ENCODE results near the gene PHLDA2. TPM values are rescaled to one million over a fixed set of nuclear protein-coding genes. Genes with fewer than 3 reads are reported as not detected.

Gene PHLDA2
- total and polyA plus RNA-seq, 2 donors (not counting 1 experiment from before 2014, with no cell fraction given), result 1.4 TPM; not detected in 1

- H3K27me3 Mint-ChIP-seq, result peaks cover 22% of the 10 kb centered on the region
- peaks cover 16% of the 10 kb centered on the region for H3K4me1 Mint-ChIP-seq
- Histone ChIP-seq H4K20me1 (ENCODE audit: control insufficient read depth, insufficient read depth, low read length, poor library complexity, severe bottlenecking) (peaks cover 5% of the 10 kb centered on the region), H3K36me3 (replicated peaks in 1 of 2; ENCODE audit: control extremely low read depth in 1 of 2, control insufficient read depth in 1 of 2, extremely low read depth in 1 of 2, insufficient read depth in 2 of 2, low read length in 1 of 2) (no peaks in the 10 kb centered on the region), H3K27ac (ENCODE audit: low read length in 2 of 2) (no peak overlapping the region), H3K9me3 (ENCODE audit: control extremely low read depth in 1 of 3, control insufficient read depth in 2 of 3, insufficient read depth in 1 of 3, low read length in 2 of 3) (peaks cover 0 to 12% (median 0%) of the 10 kb centered on the region in 3 donors), H3K27me3 (replicated peaks in 1 of 4; ENCODE audit: control extremely low read depth in 1 of 4, control insufficient read depth in 3 of 4, insufficient read depth in 4 of 4, low read length in 3 of 4) (peaks cover 0 to 54% (median 16%) of the 10 kb centered on the region in 4 experiments), H3K4me1 (ENCODE audit: control insufficient read depth in 2 of 2, insufficient read depth in 2 of 2, low read length in 2 of 2) (peaks cover 28% of the 10 kb centered on the region in 2 donors), H3K4me2 (replicated peaks; ENCODE audit: low read depth, low read length, poor library complexity, severe bottlenecking) (no peak overlapping the region), H3K4me3 (ENCODE audit: control extremely low read depth in 1 of 5, extremely low read depth in 1 of 5, insufficient read depth in 1 of 5, low read depth in 2 of 5, low read length in 4 of 5) (no peak overlapping the region), H2AFZ (ENCODE audit: insufficient read depth, low read depth, low read length, poor library complexity, severe bottlenecking) (no peak overlapping the region), H3K79me2 (ENCODE audit: control insufficient read depth, insufficient read depth, low read length) (no peaks in the 10 kb centered on the region), H3K9ac (ENCODE audit: low read length) (no peak overlapping the region)
- H3K27ac Mint-ChIP-seq, result no peak overlapping the region
- ChIA-PET CTCF (interaction anchor here (0.8 to 3.1 kb wide), 3 partner anchors 159 to 401 kb away, joined by 3 to 12 read pairs (median 5); no protein-coding TSS in a partner anchor), POLR2A (no interaction called here)
- ATAC-seq (ENCODE audit: low read depth) (no peak), DNase-seq (no peak)
- no peak overlapping the region for H3K4me3 Mint-ChIP-seq
- WGBS (ENCODE audit: insufficient coverage), result 82% methylated on average over 13 of the region's 13 CpGs
- intact Hi-C loops (cut with micrococcal nuclease), result loop anchor here (2.0 kb wide), 1 partner anchor 161 kb away; no protein-coding TSS in a partner anchor
- H3K9me3 Mint-ChIP-seq (ENCODE audit: insufficient read depth), result no peaks in the 10 kb centered on the region
- TF ChIP-seq EZH2 (IDR thresholded peaks at IDR 0.05; ENCODE audit: borderline replicate concordance, insufficient read depth, low read depth, low read length, poor library complexity, severe bottlenecking) (no peak), CTCF (IDR thresholded peaks at IDR 0.05) (no peak)
Measured at GRCh38 chr11:2931771-2932738, 2.8 kb upstream of the PHLDA2 start.

- no peak overlapping the region for H2AFZ ChIP-seq (ENCODE audit: insufficient read depth, low read depth, low read length, poor library complexity, severe bottlenecking)
- H3K4me2 ChIP-seq (replicated peaks; ENCODE audit: low read depth, low read length, poor library complexity, severe bottlenecking), result no peak overlapping the region
- no peak for ATAC-seq (ENCODE audit: low read depth)
- no peaks in the 10 kb centered on the region for H3K9me3 Mint-ChIP-seq (ENCODE audit: insufficient read depth)
- H3K9me3 ChIP-seq (ENCODE audit: control extremely low read depth in 1 of 3, control insufficient read depth in 2 of 3, insufficient read depth in 1 of 3, low read length in 2 of 3), result peaks cover 0 to 6% (median 0%) of the 10 kb centered on the region in 3 donors
- TF ChIP-seq EZH2 (IDR thresholded peaks at IDR 0.05; ENCODE audit: borderline replicate concordance, insufficient read depth, low read depth, low read length, poor library complexity, severe bottlenecking), result no peak
- no peak for TF ChIP-seq CTCF (IDR thresholded peaks at IDR 0.05)
- ChIA-PET POLR2A (no interaction called here), CTCF (interaction anchor here (0.8 to 3.1 kb wide), 4 partner anchors 9 to 400 kb away, joined by 3 to 12 read pairs (median 6); no protein-coding TSS in a partner anchor)
- no peak overlapping the region for H3K27ac Mint-ChIP-seq
- peaks cover 28% of the 10 kb centered on the region in 2 donors for H3K4me1 ChIP-seq (ENCODE audit: control insufficient read depth in 2 of 2, insufficient read depth in 2 of 2, low read length in 2 of 2)
- H3K9ac ChIP-seq (ENCODE audit: low read length), result no peak overlapping the region
- H3K4me3 ChIP-seq (ENCODE audit: control extremely low read depth in 1 of 5, extremely low read depth in 1 of 5, insufficient read depth in 1 of 5, low read depth in 2 of 5, low read length in 4 of 5), result no peak overlapping the region
- H3K36me3 ChIP-seq (replicated peaks in 1 of 2; ENCODE audit: control extremely low read depth in 1 of 2, control insufficient read depth in 1 of 2, extremely low read depth in 1 of 2, insufficient read depth in 2 of 2, low read length in 1 of 2), result no peaks in the 10 kb centered on the region
- WGBS (ENCODE audit: insufficient coverage), result 100% methylated on average over 1 of the region's 4 CpGs
- DNase-seq, result no peak
- H3K27me3 Mint-ChIP-seq, result peaks cover 26% of the 10 kb centered on the region
- H3K4me1 Mint-ChIP-seq, result peaks cover 16% of the 10 kb centered on the region
- H3K79me2 ChIP-seq (ENCODE audit: control insufficient read depth, insufficient read depth, low read length), result no peaks in the 10 kb centered on the region
- peaks cover 0 to 61% (median 17%) of the 10 kb centered on the region in 4 experiments for H3K27me3 ChIP-seq (replicated peaks in 1 of 4; ENCODE audit: control extremely low read depth in 1 of 4, control insufficient read depth in 3 of 4, insufficient read depth in 4 of 4, low read length in 3 of 4)
- no peak overlapping the region for H3K4me3 Mint-ChIP-seq
- H4K20me1 ChIP-seq (ENCODE audit: control insufficient read depth, insufficient read depth, low read length, poor library complexity, severe bottlenecking), result peaks cover 5% of the 10 kb centered on the region
- no peak overlapping the region for H3K27ac ChIP-seq (ENCODE audit: low read length in 2 of 2)
- intact Hi-C loops (cut with micrococcal nuclease), result loop anchor here (2.0 kb wide), 1 partner anchor 161 kb away; no protein-coding TSS in a partner anchor
Measured at GRCh38 chr11:2931420-2931746, 2.2 kb upstream of the PHLDA2 start.

Data from B cell (primary cell).